Measurements from ENCODE around the gene FHAD1. TPM values are rescaled to one million over a fixed set of nuclear protein-coding genes. Genes with fewer than 3 reads are reported as not detected.
A peak's percentile ranks its signal among the peaks of the same experiment; 100 is the strongest.

The FHAD1 gene
- total and polyA plus RNA-seq, 9 of the 15 experiments (the other 6 are each of a cell fraction or from before 2014, with no cell fraction given) = 0.32 to 2.1 (median 1.5) TPM; not detected in 1

- TF ChIP-seq SMARCA5 (IDR thresholded peaks at IDR 0.05) (no peak), DMBX1 (CRISPR knock-in tag; IDR thresholded peaks at IDR 0.05; ENCODE audit: borderline replicate concordance) (no peak), ZFP1 (CRISPR knock-in tag; IDR thresholded peaks at IDR 0.05) (no peak), CCAR2 (IDR thresholded peaks at IDR 0.05; ENCODE audit: low read depth, low read length) (no peak), RCOR1 (IDR thresholded peaks at IDR 0.05; ENCODE audit: borderline replicate concordance in 1 of 2, low read depth in 2 of 2, low read length in 2 of 2) (0 out of 4 replicates have a peak, but pooled peaks of 1 of the 2 experiments have one; percentile 1), RBM17 (IDR thresholded peaks at IDR 0.05; ENCODE audit: borderline replicate concordance, low read depth, low read length) (no peak), CBX3 (IDR thresholded peaks at IDR 0.05; ENCODE audit: borderline replicate concordance in 1 of 2, low read length in 2 of 2) (no peak), E4F1 (CRISPR knock-in tag; IDR thresholded peaks at IDR 0.05; ENCODE audit: borderline replicate concordance) (no peak), ZNF512 (tag; IDR thresholded peaks at IDR 0.05) (no peak), RHOXF2B (CRISPR knock-in tag; conservative IDR thresholded peaks at IDR 0.05) (no peak), ZNF561 (CRISPR knock-in tag; conservative IDR thresholded peaks at IDR 0.05) (no peak), PKNOX1 (IDR thresholded peaks at IDR 0.05) (peak; percentile 36; the same call in 1 of the 2 replicates), JUN (IDR thresholded peaks at IDR 0.05; ENCODE audit: borderline replicate concordance, low read depth, low read length) (no peak), JUN (CRISPR knock-in tag; IDR thresholded peaks at IDR 0.05; ENCODE audit: borderline replicate concordance) (0 out of 2 replicates have a peak, but pooled peaks have one; percentile 32), ZNF707 (CRISPR knock-in tag; conservative IDR thresholded peaks at IDR 0.05) (no peak), NR1H2 (CRISPR knock-in tag; IDR thresholded peaks at IDR 0.05) (peak; percentile 45; the same call in 1 of the 2 replicates)
- TF ChIP-seq, protein P1, sequence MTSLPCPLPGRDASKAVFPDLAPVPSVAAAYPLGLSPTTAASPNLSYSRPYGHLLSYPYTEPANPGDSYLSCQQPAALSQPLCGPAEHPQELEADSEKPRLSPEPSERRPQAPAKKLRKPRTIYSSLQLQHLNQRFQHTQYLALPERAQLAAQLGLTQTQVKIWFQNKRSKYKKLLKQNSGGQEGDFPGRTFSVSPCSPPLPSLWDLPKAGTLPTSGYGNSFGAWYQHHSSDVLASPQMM (CRISPR knock-in tag; IDR thresholded peaks at IDR 0.05) = no peak
- TF ChIP-seq, protein P2, sequence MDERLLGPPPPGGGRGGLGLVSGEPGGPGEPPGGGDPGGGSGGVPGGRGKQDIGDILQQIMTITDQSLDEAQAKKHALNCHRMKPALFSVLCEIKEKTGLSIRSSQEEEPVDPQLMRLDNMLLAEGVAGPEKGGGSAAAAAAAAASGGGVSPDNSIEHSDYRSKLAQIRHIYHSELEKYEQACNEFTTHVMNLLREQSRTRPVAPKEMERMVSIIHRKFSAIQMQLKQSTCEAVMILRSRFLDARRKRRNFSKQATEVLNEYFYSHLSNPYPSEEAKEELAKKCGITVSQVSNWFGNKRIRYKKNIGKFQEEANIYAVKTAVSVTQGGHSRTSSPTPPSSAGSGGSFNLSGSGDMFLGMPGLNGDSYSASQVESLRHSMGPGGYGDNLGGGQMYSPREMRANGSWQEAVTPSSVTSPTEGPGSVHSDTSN (CRISPR knock-in tag; IDR thresholded peaks at IDR 0.05; ENCODE audit: low read depth) = no peak
- TF ChIP-seq, protein P2 (tag; conservative IDR thresholded peaks at IDR 0.05; ENCODE audit: low read depth) = no peak
Measured at GRCh38 chr1:15409388-15410222, 162.6 kb downstream of the FHAD1 start, which contains the start of gene EFHD2 (continued).

All from K562 (cell line).